GM12878 (cell line): ENCODE data around the gene WWC2. TPM values are rescaled to one million over a fixed set of nuclear protein-coding genes. Genes with fewer than 3 reads are reported as not detected.

ENCODE experiments used
- ATAC-seq: fragments of 200-7000 bp; cut with Tn5 transposase; 3 replicates; pipeline ENCODE4 v1.9.1; 2020; ENCODE audit warnings: mild to moderate bottlenecking, moderate library complexity
- BruUV-seq: library from RNA; stranded (reverse); fragments of 400-500 nt; replicated peaks from 2 replicates; lab custom pipeline; 2021; lab: Mats Ljungman, UMichigan
- CTCF ChIA-PET: fragments of 300-600 bp; sonication (Branson Sonifier 250); formaldehyde crosslinking; extraction: SDS; loops from one replicate; lab custom pipeline; 2021; ENCODE audit warnings: inconsistent platforms; lab: Yijun Ruan, JAX
- POLR2A ChIA-PET: fragments of 350-600 bp; formaldehyde crosslinking; extraction: SDS; loops from one replicate; lab custom pipeline; 2021; ENCODE audit warnings: inconsistent platforms; lab: Charles Lee
- RAD21 ChIA-PET: fragments of 300-600 bp; sonication (Branson Sonifier 250); formaldehyde crosslinking; loops from one replicate; lab custom pipeline; 2023; ENCODE audit warnings: antibody characterized with exemption; ENCODE audit not compliant: unreplicated experiment; lab: Charles Lee
- SMC1A ChIA-PET: fragments of 300-600 bp; sonication (Branson Sonifier 250); formaldehyde crosslinking; loops from one replicate; lab custom pipeline; 2023; ENCODE audit not compliant: unreplicated experiment, uncharacterized antibody; lab: Charles Lee
- DNase-seq: peaks from one replicate; pipeline ENCODE4 v3.0.0-alpha.2; 2011; ENCODE audit warnings: low read depth, low spot score
- FAIRE-seq: peaks from 3 replicates; lab custom pipeline; 2011; peaks lifted over from hg19 to GRCh38; lab: Jason Lieb, UNC
- H2AFZ ChIP-seq: 2 replicates; pipeline ENCODE4 v1.6.0; 2011; ENCODE audit warnings: low read depth, low read length, control low read depth; ENCODE audit not compliant: control insufficient read depth
- H3K27ac ChIP-seq: 2 replicates; pipeline ENCODE4 v1.5.1; 2011; ENCODE audit warnings: control low read depth; ENCODE audit not compliant: control insufficient read depth, insufficient read depth
- H3K27me3 ChIP-seq, 2 experiments: replicated peaks in 1 of 2; 2 replicates each; pipeline versions ENCODE4 v1.6.0 to v1.6.1; 2011; ENCODE audit warnings: low read length in 1 of 2; ENCODE audit not compliant: control insufficient read depth in 2 of 2, insufficient read depth in 2 of 2
- H3K36me3 ChIP-seq, 2 experiments: 2 replicates each; pipeline ENCODE4 v1.5.1; 2011; ENCODE audit warnings: low read length in 1 of 2; ENCODE audit not compliant: control insufficient read depth in 2 of 2, insufficient read depth in 2 of 2
- H3K4me1 ChIP-seq: 2 replicates; pipeline ENCODE4 v1.6.1; 2011; ENCODE audit warnings: mild to moderate bottlenecking, low read length, moderate library complexity, mixed read lengths; ENCODE audit not compliant: control insufficient read depth, insufficient read depth
- H3K4me2 ChIP-seq: 2 replicates; pipeline ENCODE4 v1.6.0; 2011; ENCODE audit warnings: control low read depth; ENCODE audit not compliant: control insufficient read depth, insufficient read depth
- H3K4me3 ChIP-seq: fragments of 200-600 bp; sonication (generic); 2 replicates; pipeline ENCODE4 v1.5.1; 2016
- H3K79me2 ChIP-seq: 2 replicates; pipeline ENCODE4 v1.6.0; 2011; ENCODE audit warnings: low read length; ENCODE audit not compliant: control insufficient read depth, insufficient read depth
- H3K9ac ChIP-seq: 2 replicates; pipeline ENCODE4 v1.8.0; 2011; ENCODE audit warnings: low read length, control low read depth, mixed read lengths; ENCODE audit not compliant: control insufficient read depth, insufficient read depth
- H3K9me3 ChIP-seq: replicated peaks from 3 replicates; pipeline ENCODE4 v1.5.1; 2011; ENCODE audit warnings: mild to moderate bottlenecking, low read length; ENCODE audit not compliant: control insufficient read depth, insufficient read depth
- H4K20me1 ChIP-seq: 2 replicates; pipeline ENCODE4 v1.6.0; 2011; ENCODE audit not compliant: control insufficient read depth, insufficient read depth
- JUND ChIP-seq: IDR thresholded peaks from 2 replicates; pipeline ENCODE4 v1.6.1; 2012; ENCODE audit warnings: low read depth, mild to moderate bottlenecking, low read length, improper control_type of control experiment, moderate library complexity
- LARP7 ChIP-seq: fragments of 450-650 bp; IDR thresholded peaks from 2 replicates; pipeline ENCODE4 v1.6.1; 2017; ENCODE audit warnings: mild to moderate bottlenecking
- MTA2 ChIP-seq: fragments of 450-650 bp; IDR thresholded peaks from 2 replicates; pipeline ENCODE4 v1.6.1; 2016; ENCODE audit warnings: low read depth, mild to moderate bottlenecking, moderate library complexity
- NR2C1 ChIP-seq: fragments of 450-650 bp; IDR thresholded peaks from 2 replicates; pipeline ENCODE4 v1.6.1; 2017; ENCODE audit warnings: antibody characterized with exemption, mild to moderate bottlenecking, moderate library complexity
- SIX5 ChIP-seq: IDR thresholded peaks from 2 replicates; pipeline ENCODE4 v1.6.1; 2011; ENCODE audit warnings: mild to moderate bottlenecking, low read depth, low read length, moderate library complexity; ENCODE audit not compliant: severe bottlenecking
- SMC3 ChIP-seq: IDR thresholded peaks from 2 replicates; pipeline ENCODE4 v1.6.1; 2011; ENCODE audit warnings: low read length, improper control_type of control experiment, borderline replicate concordance
- TCF3 ChIP-seq: IDR thresholded peaks from 2 replicates; pipeline ENCODE4 v1.6.1; 2012; ENCODE audit warnings: low read depth, mild to moderate bottlenecking, low read length, borderline replicate concordance; ENCODE audit not compliant: insufficient read depth
- ZBTB33 ChIP-seq: fragments of 450-650 bp; IDR thresholded peaks from 2 replicates; pipeline ENCODE4 v1.6.1; 2017; ENCODE audit warnings: mild to moderate bottlenecking
- ZNF622 ChIP-seq: fragments of 450-650 bp; IDR thresholded peaks from 2 replicates; pipeline ENCODE4 v1.6.1; 2017; ENCODE audit warnings: mild to moderate bottlenecking, inconsistent platforms
- WGBS: methylation state at CpG from one replicate; pipeline ENCODE4 v1.1.6; 2016; ENCODE audit warnings: low lambda C conversion rate; ENCODE audit not compliant: insufficient replicate concordance, insufficient coverage; ENCODE audit errors: missing lambda C conversion rate; 5-methylcytosine and 5-hydroxymethylcytosine counted together
- in situ Hi-C: fragments of 300-500 bp; cut with MboI; formaldehyde crosslinking; loops from 9 replicates; pipeline ENCODE4 v1.14.3; 2018; ENCODE audit warnings: mixed read lengths
- intact Hi-C: fragments of 100-400 bp; cut with micrococcal nuclease; formaldehyde crosslinking; loops from one replicate; pipeline ENCODE4 v1.14.2; 2022; ENCODE audit not compliant: unreplicated experiment
- polyA plus RNA-seq, 11 experiments: library from polyadenylated mRNA; depleted of rRNA in 4 of 11; unstranded in 6 of 11; stranded (reverse) in 5 of 11; fragments of >200 nt; fragmentation: Nextera tagmentation in 4 of 11; fragmentation: Illumina TruSeq in 1 of 11; extraction: Ambion mirVana in 4 of 11; extraction: Trizol in 1 of 11; gene quantifications; 1 replicate in 1 of 11; 2 replicates in 10 of 11; pipeline versions ENCODE4 v1.2.1 to v1.2.3, GENCODE V29; 2011 to 2016; ENCODE audit warnings: inconsistent platforms in 2 of 11, missing spikeins in 2 of 11, low read depth in 1 of 11
- total RNA-seq, 4 experiments: library from RNA; depleted of rRNA in 3 of 4; stranded (reverse); fragments of >200 nt in 3 of 4; fragmentation: Illumina TruSeq in 1 of 4; extraction: Trizol in 1 of 4; gene quantifications; 2 replicates each; pipeline versions ENCODE4 v1.2.1 to v1.2.3, GENCODE V29; 2013 to 2021

The WWC2 gene
- total and polyA plus RNA-seq, 10 of the 15 experiments (the other 5 are each of a cell fraction or from before 2014, with no cell fraction given) = 0.02 to 0.72 (median 0.06) TPM; not detected in 3

GRCh38 chr4:183355405-183355804, 256.3 kb downstream of the WWC2 start:
- 45% methylated on average over 4 of the region's 4 CpGs for WGBS

GRCh38 chr4:183356173-183356830, 257.2 kb downstream of the WWC2 start:
- RAD21 ChIA-PET = no interaction called here
- FAIRE-seq (no peak), ATAC-seq (no peak), DNase-seq (no peak)
- CTCF ChIA-PET = no interaction called here
- no peaks in the 10 kb centered on the region for H3K27me3 ChIP-seq
- H3K9me3 ChIP-seq = no peaks in the 10 kb centered on the region
- H4K20me1 ChIP-seq = no peaks in the 10 kb centered on the region
- WGBS = 34% methylated on average over 20 of the region's 20 CpGs
- POLR2A ChIA-PET = no interaction called here
- H3K4me3 ChIP-seq = no peak overlapping the region
- H3K36me3 ChIP-seq = no peaks in the 10 kb centered on the region
- no peak overlapping the region for H3K27ac ChIP-seq
- in situ Hi-C loops (no loop called here), intact Hi-C loops (no loop called here)
- H2AFZ ChIP-seq = no peak overlapping the region
- H3K4me2 ChIP-seq = no peak overlapping the region
- H3K9ac ChIP-seq = no peak overlapping the region
- no TSS peak for BruUV-seq
- H3K4me1 ChIP-seq = no peaks in the 10 kb centered on the region
- SMC1A ChIA-PET = no interaction called here
- H3K79me2 ChIP-seq = no peaks in the 10 kb centered on the region
- no peak for TF ChIP-seq SIX5
- no peak for TF ChIP-seq LARP7
- no peak for TF ChIP-seq TCF3
- no peak for TF ChIP-seq JUND
- TF ChIP-seq SMC3 = no peak
- TF ChIP-seq ZBTB33 = no peak
- no peak for TF ChIP-seq ZNF622

More at GRCh38 chr4:183355405-183355804, 256.3 kb downstream of the WWC2 start:
- Histone ChIP-seq H4K20me1 (no peaks in the 10 kb centered on the region), H3K36me3 (no peaks in the 10 kb centered on the region), H3K27me3 (no peaks in the 10 kb centered on the region), H3K9me3 (no peaks in the 10 kb centered on the region), H3K4me1 (no peaks in the 10 kb centered on the region), H3K4me3 (no peak overlapping the region), H3K9ac (no peak overlapping the region), H3K27ac (no peak overlapping the region), H2AFZ (no peak overlapping the region)
- ATAC-seq (no peak), FAIRE-seq (no peak), DNase-seq (no peak)
- intact Hi-C loops = no loop called here
- in situ Hi-C loops = no loop called here
- ChIA-PET SMC1A (no interaction called here), RAD21 (no interaction called here), POLR2A (no interaction called here)
- no TSS peak for BruUV-seq
- TF ChIP-seq NR2C1 = no peak
- no peak for TF ChIP-seq MTA2
- TF ChIP-seq, all 136 proteins: peak for 0
- CTCF ChIA-PET = interaction anchor here (0.7 kb wide), 1 partner anchor 850 kb away, joined by 3 read pairs; no protein-coding TSS in a partner anchor
- H3K4me2 ChIP-seq = no peak overlapping the region
- H3K79me2 ChIP-seq = no peaks in the 10 kb centered on the region
